ENCODE data around the gene NPHP4.

The NPHP4 gene

DNA sequence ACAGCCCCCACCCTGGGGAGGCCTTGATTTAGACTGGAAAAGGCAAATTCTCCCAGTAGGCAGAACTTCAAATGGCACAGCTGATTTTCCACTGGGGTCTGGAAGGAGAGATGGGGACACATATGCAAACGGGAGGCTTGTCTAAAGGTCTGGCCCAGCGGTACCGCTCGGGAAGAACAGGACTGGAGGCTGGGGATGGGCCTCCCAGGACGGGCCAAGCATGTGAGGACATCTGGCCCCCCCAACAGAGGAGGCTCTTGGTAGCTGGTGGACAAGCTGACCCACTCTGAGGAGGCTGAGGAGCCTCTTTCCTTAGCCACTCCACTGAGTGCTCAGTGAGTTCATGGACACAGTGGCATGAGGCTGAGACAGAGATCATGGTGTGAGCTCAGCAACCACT lies 170.0 kb downstream of the NPHP4 start:
- DNase-seq = no peak

DNA sequence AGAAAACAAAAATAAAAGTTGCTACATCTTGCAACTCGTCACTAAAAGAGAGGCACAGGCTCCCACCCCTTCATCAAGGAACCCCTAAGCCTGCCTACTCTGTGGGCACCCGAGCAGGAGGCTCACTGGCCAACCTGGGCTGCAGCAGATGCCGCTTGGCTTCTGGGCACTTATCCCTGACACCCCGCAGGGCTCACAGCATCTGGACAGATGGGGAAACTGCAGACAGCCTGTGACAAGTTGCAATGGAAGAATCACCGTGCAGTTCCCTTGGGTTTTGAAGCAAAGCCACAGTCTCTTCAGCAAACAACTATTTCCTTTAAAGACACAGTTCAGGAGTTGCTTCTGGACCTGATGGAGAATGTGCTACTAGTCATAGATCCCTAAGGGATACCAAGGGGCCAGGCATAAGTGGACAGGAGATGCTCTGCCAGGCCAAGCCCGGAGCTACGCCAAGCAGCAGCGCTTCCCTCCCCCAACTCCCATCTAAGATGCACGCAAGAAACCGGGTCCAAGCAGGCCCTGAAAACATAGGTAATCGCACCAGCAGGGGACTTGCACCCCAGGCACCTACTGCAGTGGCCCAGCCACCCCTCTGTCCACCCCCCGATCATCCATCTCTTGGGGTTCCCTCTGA lies 170.6 kb downstream of the NPHP4 start:
- no peak for DNase-seq

DNA sequence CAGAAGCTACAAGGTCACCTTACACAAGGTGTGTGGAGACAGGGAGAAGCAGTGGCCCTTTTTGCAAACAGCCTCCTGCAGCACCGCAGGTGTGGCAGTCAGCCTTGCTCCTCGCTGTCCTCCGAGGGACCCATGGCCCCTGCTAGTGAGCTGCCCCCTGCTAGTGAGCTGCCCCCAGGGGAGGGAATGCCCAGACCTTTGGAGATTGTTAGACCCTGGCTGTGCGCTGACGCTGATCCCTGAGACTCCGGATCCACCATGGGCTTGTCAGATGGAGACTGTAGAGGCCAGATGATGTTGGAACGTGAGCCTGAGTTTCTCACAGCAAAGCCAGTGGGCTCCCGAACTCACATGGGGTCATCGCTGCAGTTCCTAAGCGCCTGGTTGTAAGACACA lies 172.2 kb downstream of the NPHP4 start:
- DNase-seq = no peak

DNA sequence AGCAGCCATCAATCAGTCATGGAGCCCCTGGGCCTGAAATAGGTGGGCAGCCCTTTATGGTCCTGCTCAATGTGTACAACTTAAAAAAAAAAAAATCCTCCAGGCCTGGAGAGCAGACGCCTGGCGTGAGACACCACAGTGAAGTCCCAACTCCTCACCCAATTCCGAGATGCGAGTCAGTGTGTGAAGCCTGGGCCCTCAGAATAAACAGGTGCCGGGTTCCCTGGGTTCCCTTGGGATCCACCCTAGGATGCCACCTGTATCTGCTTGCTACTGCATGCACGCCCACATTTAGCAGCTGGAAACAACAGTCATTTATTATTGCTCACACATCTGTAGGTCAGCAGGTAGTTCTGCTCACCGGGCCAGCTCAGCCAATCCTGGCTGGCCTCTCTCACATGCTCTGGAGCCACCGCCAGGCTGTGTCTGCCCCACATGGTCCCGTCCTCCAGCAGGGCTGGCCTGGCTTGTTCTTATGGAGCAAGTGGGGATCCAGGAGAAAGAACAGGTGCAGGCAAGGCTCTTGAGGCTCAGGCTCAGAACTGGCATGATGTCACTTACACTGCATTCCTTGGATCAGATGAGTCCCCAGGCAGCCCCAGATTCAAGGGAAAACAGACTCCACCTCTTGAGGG lies 172.7 kb downstream of the NPHP4 start:
- no peak for DNase-seq

DNA sequence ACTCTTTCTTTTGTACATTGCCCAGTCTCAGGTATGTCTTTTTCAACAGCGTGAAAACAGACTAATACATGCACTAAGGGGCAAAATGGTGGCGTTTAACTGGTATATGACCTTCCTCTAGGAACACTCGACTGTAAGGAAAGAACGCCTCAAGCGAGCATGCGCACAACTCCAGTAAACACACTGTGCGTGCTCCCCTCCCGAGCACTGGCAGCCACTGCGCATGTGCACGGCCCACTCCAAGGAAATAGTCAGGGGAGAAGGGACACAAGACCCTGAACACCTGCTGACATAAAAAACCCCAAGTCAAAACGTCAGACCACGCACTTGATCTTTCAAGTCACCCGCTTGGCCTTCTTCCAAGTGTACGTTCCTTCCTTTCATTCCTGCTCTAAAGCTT lies 173.5 kb downstream of the NPHP4 start:
- no peak for DNase-seq

DNA sequence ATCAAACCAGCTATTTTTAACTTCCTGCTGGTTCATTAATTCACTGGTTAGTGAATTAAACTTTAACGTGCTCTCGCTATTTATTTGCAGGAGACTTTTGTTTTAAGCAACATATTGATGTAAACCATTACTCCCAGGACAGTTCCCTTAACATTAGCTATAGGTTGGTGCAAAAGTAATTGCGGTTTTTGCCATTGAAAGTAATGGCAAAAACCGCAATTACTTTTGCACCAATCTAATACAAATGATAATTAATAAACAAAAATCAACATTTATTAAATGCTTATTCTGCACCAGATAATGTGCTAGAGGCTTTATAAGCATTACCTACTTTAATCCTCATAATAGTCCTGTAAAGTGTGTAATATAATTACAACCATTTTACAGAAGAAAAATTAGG lies 176.5 kb downstream of the NPHP4 start:
- DNase-seq = no peak

DNA sequence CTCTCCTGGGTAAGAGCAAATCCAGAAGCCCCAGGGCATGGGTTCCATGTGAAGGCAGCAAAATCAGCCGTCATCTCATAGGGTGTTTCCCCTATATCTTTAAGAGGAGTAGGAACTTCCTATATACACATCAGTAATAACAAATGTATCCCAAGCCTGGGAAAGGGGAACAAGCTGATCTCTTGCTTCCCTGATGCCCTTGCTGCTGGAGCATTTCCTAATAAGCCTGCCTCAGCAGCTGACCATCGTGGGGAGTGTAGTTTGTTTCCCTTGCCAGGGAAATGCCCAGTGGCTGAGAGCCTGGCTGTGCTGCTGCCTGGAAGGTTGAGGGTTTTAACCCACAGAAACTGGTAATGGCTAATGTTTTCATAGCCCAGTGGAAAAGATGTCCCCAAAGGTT lies 177.0 kb downstream of the NPHP4 start:
- DNase-seq = no peak

DNA sequence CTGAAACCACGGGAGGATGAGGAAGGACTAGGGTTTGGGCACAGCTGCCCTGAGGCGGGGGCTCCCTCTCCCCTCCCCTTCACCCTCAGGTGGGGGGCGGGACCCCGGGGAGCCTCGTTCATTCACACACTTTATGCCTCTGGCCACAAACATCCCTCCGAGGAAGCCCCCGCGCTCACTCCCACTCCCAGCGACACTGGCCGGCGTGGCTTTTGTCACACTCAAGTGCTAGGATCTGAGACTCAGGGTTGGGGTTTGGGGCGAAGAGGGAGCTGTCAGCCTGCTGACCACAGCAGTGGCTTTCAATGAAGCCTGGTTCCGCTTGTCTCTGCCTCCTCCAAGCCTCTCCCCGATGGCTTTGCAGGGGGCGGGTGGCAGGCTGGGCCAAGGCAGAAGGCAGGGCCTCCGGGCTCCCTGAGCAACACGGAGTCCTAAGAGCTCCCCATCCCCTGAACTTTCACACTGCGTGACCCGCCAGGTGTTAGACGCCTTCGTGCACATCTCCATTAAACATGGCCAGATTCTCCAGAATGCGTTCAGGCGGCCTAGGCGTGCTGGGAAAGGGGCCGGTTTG lies 178.1 kb downstream of the NPHP4 start:
- DNase-seq = no peak

DNA sequence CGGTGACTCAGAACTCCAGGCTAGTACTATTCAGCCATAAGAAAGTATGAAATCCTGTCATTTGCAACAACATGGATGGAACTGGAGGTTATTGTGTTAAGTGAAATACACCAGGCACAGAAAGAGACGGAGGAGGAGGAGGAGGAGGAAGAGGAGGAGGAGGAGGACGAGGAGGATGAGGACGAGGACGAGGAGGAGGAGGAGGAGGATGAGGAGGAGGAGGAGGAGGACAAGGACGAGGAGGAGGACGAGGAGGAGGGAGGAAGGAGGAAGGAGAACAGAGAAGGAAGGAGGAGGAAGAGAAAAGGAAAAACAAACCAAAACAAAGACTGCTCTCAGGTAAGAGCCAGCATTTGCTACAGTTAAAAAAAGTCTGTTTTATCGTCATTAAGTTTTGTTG lies 178.7 kb downstream of the NPHP4 start:
- no peak for DNase-seq

All from SW 1271 (cell line).